GM12875 (cell line): ENCODE data around the gene SNRNP48.

Experiments
- H3K4me3 ChIP-seq: one replicate; pipeline ENCODE4 v1.5.1; 2011; ENCODE audit warnings: low read depth, low read length, control low read depth
- CTCF ChIP-seq: IDR thresholded peaks from 2 replicates; pipeline ENCODE4 v1.5.1; 2011; ENCODE audit warnings: low read depth, mild to moderate bottlenecking, control low read depth, inconsistent platforms, low read length, moderate library complexity, borderline replicate concordance; ENCODE audit not compliant: insufficient read depth

SNRNP48 gene

GRCh38 chr6:7589949-7590917 lies at the start of gene SNRNP48:
Gene SNRNP48, plus strand, starts transcription at chr6:7590198. Its CDS starts 60 bp downstream, at chr6:7590258.
- peak within 1 kb of the TSS; percentile 79 for H3K4me3 ChIP-seq
- TF ChIP-seq CTCF = no peak

GRCh38 chr6:7540595-7540994 lies 49.4 kb upstream of the SNRNP48 start:
- H3K4me3 ChIP-seq = no peak overlapping the region
- TF ChIP-seq CTCF = no peak

- TF ChIP-seq CTCF = no peak
- no peak within 1 kb of the TSS for H3K4me3 ChIP-seq
These were observed 48.6 kb upstream of the SNRNP48 start, which contains the start of gene DSP for GRCh38 chr6:7541175-7542064. Gene DSP, plus strand, starts transcription at chr6:7541671. Its CDS starts 245 bp downstream, at chr6:7541916.

GRCh38 chr6:7542065-7542873 lies 47.7 kb upstream of the SNRNP48 start:
- no peak overlapping the region for H3K4me3 ChIP-seq
- TF ChIP-seq CTCF = no peak

GRCh38 chr6:7542874-7543624 lies 46.9 kb upstream of the SNRNP48 start:
- no peak overlapping the region for H3K4me3 ChIP-seq
- TF ChIP-seq CTCF = no peak
